GM12878 (cell line): ENCODE data around the gene BAZ2B.

ENCODE experiments used
- CTCF ChIP-seq, 3 experiments: IDR thresholded peaks in 2 of 3; conservative IDR thresholded peaks in 1 of 3; 2 replicates each; pipeline ENCODE4 v1.5.1; 2011; ENCODE audit warnings: low read depth in 3 of 3, low read length in 3 of 3, mild to moderate bottlenecking in 3 of 3, control low read depth in 2 of 3, moderate library complexity in 2 of 3, inconsistent platforms in 1 of 3, mixed read lengths in 1 of 3; ENCODE audit not compliant: control insufficient read depth in 2 of 3, insufficient read depth in 1 of 3; ENCODE audit errors: extremely low read depth in 1 of 3
- EZH2 ChIP-seq: IDR thresholded peaks from 2 replicates; pipeline ENCODE4 v1.6.1; 2012; ENCODE audit warnings: low read depth, mild to moderate bottlenecking, control low read depth, inconsistent platforms, low read length, borderline replicate concordance; ENCODE audit not compliant: control insufficient read depth
- GABPA ChIP-seq: IDR thresholded peaks from 2 replicates; pipeline ENCODE4 v1.6.1; 2014; ENCODE audit warnings: antibody characterized with exemption, low read depth, mild to moderate bottlenecking, inconsistent platforms
- HDAC2 ChIP-seq: fragments of 200-600 bp; sonication (generic); IDR thresholded peaks from 2 replicates; pipeline ENCODE4 v1.6.1; 2017
- JUND ChIP-seq: IDR thresholded peaks from 2 replicates; pipeline ENCODE4 v1.6.1; 2012; ENCODE audit warnings: low read depth, mild to moderate bottlenecking, low read length, improper control_type of control experiment, moderate library complexity
- MAX ChIP-seq: IDR thresholded peaks from 2 replicates; pipeline ENCODE4 v1.6.1; 2012; ENCODE audit warnings: low read depth, low read length, improper control_type of control experiment
- MYC ChIP-seq: IDR thresholded peaks from 2 replicates; pipeline ENCODE4 v1.6.1; 2011; ENCODE audit warnings: mild to moderate bottlenecking, low read length, moderate library complexity, inconsistent platforms; ENCODE audit not compliant: insufficient read depth, insufficient replicate concordance, insufficient read length, severe bottlenecking
- POLR2AphosphoS2 ChIP-seq: IDR thresholded peaks from 2 replicates; pipeline ENCODE4 v1.6.1; 2011; ENCODE audit warnings: low read depth, mild to moderate bottlenecking, low read length, improper control_type of control experiment, moderate library complexity
- POLR2AphosphoS5 ChIP-seq: IDR thresholded peaks from 2 replicates; pipeline ENCODE4 v1.6.1; 2011; ENCODE audit warnings: mild to moderate bottlenecking, low read length, inconsistent platforms

GRCh38 chr2:159382447-159383028 is 233.8 kb downstream of the BAZ2B start:
- TF ChIP-seq GABPA (no peak), MAX (no peak), POLR2AphosphoS2 (no peak), CTCF (IDR thresholded peaks at IDR 0.05 in 2 of 3, conservative IDR thresholded peaks at IDR 0.05 in 1 of 3; ENCODE audit: control insufficient read depth in 2 of 3, extremely low read depth in 1 of 3, insufficient read depth in 1 of 3, low read depth in 3 of 3, low read length in 3 of 3) (no peak), JUND (no peak), MYC (no peak), EZH2 (no peak), HDAC2 (no peak), POLR2AphosphoS5 (no peak)
